Loucy (cell line): Measurements from ENCODE around the gene CCL14.

Experiments used
- CTCF ChIP-seq: fragments of 200-600 bp; sonication (generic); conservative IDR thresholded peaks from 2 replicates; pipeline ENCODE4 v1.5.1; 2014; ENCODE audit warnings: mild to moderate bottlenecking, antibody characterized with exemption, low read length
- EZH2phosphoT487 ChIP-seq: fragments of 200-600 bp; IDR thresholded peaks from 2 replicates; pipeline ENCODE4 v1.6.1; 2018; ENCODE audit warnings: antibody characterized with exemption, mild to moderate bottlenecking, moderate library complexity, borderline replicate concordance

GRCh38 chr17:35965272-35965671, 21.3 kb downstream of the CCL14 start:
- TF ChIP-seq CTCF = no peak
- TF ChIP-seq EZH2phosphoT487 = no peak
